Gastroesophageal sphincter (tissue), 4 donors: Measurements from ENCODE around the gene PXDC1. TPM values are rescaled to one million over a fixed set of nuclear protein-coding genes. Genes with fewer than 3 reads are reported as not detected.
A peak's percentile ranks its signal among the peaks of the same experiment; 100 is the strongest.

Experiments used
- ATAC-seq: fragments of 150-250 bp; one replicate; pipeline ENCODE4 v1.9.1; 2016; ENCODE audit warnings: mild to moderate bottlenecking, moderate library complexity
- H3K27ac ChIP-seq, 4 donors: fragments of 200-600 bp; sonication (generic) in 3 of 4; 1 replicate in 3 of 4; 2 replicates in 1 of 4; pipeline ENCODE4 v1.5.1; 2016 to 2019
- H3K27me3 ChIP-seq: fragments of 200-600 bp; sonication (generic); one replicate; pipeline ENCODE4 v1.5.1; 2019
- H3K36me3 ChIP-seq, 2 donors: fragments of 200-600 bp; sonication (generic); one replicate each; pipeline ENCODE4 v1.5.1; 2019; ENCODE audit warnings: control low read depth in 1 of 2
- H3K4me1 ChIP-seq, 3 donors: fragments of 200-600 bp; sonication (generic); 1 replicate in 2 of 3; 2 replicates in 1 of 3; pipeline ENCODE4 v1.5.1; 2016 to 2019; ENCODE audit warnings: control low read depth in 2 of 3
- H3K4me3 ChIP-seq, 2 donors: fragments of 200-600 bp; sonication (generic); one replicate each; pipeline ENCODE4 v1.5.1; 2019; ENCODE audit warnings: mild to moderate bottlenecking in 1 of 2, moderate library complexity in 1 of 2
- H3K9me3 ChIP-seq, 3 donors: fragments of 200-600 bp; sonication (generic); one replicate each; pipeline ENCODE4 v1.5.1; 2017 to 2019; ENCODE audit warnings: control low read depth in 2 of 3
- EP300 ChIP-seq: sonication (generic); formaldehyde crosslinking; IDR thresholded peaks from one replicate; pipeline ENCODE4 v1.6.1; 2017; ENCODE audit warnings: antibody characterized with exemption, mild to moderate bottlenecking
- POLR2A ChIP-seq, 2 donors: fragments of 450-650 bp; IDR thresholded peaks; one replicate each; pipeline ENCODE4 v1.6.1; 2017; ENCODE audit warnings: antibody characterized with exemption in 2 of 2, mild to moderate bottlenecking in 2 of 2, moderate library complexity in 1 of 2
- POLR2AphosphoS5 ChIP-seq: sonication (generic); formaldehyde crosslinking; IDR thresholded peaks from one replicate; pipeline ENCODE4 v1.6.1; 2017; ENCODE audit warnings: antibody characterized with exemption
- WGBS, 2 donors: methylation state at CpG; one replicate each; pipeline ENCODE4 v1.1.5; 2018; ENCODE audit warnings: low coverage in 1 of 2; 5-methylcytosine and 5-hydroxymethylcytosine counted together
- total RNA-seq, 4 donors: library from RNA; depleted of rRNA; stranded (reverse); fragments of >200 nt; gene quantifications; one replicate each; pipeline ENCODE4 v1.1.0, GENCODE V29; 2016
- TF ChIP-seq, protein P1 (sequence below), 4 experiments: fragments of 200-600 bp in 2 of 4; fragments of 450-650 bp in 2 of 4; sonication (generic) in 1 of 4; IDR thresholded peaks; one replicate each; pipeline ENCODE4 v1.5.1; 2017 to 2019; ENCODE audit warnings: antibody characterized with exemption in 4 of 4, mild to moderate bottlenecking in 2 of 4, moderate library complexity in 2 of 4

The PXDC1 gene
- total RNA-seq, 4 donors from 2014 or later: 78.3 to 182 (median 152) TPM

DNA sequence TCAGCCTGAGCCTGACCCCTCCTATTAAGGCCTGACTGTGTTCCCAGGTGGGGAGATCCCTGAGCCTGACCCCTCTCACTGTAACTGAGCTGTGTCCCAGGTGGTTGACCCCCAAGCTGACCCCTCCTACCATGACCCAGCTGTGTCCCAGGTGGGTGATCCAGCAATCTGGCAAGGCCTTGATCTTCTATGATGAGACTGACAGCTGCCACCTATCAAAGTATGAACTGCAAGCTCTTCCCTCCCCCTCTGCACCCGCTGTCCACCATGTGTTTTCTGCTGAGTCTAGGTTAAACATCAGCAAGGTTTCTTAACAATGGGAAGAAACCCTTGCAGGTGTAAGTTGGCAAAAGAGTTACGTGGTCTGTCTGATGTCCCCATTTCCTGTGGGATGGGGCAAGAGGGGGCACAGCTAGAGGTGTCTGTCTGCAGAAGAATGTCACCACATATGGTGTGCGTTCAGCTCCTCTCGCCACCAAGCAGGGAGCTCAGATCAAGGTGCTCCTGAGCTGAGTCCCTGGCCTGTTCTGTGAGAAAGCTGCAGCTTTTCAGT is 5.9 kb downstream of the PXDC1 start:
- H3K36me3 ChIP-seq: peaks cover 0 to 4% of the 10 kb centered on the region in 2 donors

DNA sequence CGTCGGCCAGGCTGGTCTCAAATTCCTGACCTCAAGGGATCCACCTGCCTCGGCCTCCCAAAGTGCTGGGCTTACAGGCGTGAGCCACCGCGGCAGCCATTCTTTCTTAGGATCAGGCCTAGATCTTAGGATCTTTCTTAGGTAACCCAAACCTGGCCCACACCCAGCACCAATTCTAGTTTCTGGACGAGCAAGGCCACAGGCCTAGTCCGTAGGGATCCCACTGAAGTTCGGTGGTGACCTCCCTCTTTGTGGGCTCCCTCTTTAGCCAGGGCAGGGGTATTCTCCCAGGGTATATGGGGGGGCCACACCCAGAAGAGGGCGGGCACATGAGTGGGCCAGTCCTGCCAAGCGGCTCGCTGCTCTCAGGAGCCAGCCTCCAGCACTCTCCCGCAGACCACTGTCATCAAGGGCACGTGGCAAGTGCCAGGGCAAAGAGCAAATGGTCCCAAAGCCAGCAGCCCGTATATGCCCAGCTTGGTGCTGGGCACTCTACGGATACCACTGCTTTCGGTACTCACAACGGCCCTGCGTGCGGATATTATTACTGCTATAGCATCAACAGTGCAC is 6.5 kb downstream of the PXDC1 start:
- H3K4me3 ChIP-seq: no peak overlapping the region
- WGBS, 2 donors: 90 to 100% methylated on average over 1 to 9 of the region's 20 CpGs
- H3K36me3 ChIP-seq: peaks cover 0 to 4% of the 10 kb centered on the region in 2 donors
- TF ChIP-seq POLR2AphosphoS5 (no peak), EP300 (no peak), POLR2A (IDR thresholded peaks at IDR 0.05) (no peak)
- TF ChIP-seq, protein P1, sequence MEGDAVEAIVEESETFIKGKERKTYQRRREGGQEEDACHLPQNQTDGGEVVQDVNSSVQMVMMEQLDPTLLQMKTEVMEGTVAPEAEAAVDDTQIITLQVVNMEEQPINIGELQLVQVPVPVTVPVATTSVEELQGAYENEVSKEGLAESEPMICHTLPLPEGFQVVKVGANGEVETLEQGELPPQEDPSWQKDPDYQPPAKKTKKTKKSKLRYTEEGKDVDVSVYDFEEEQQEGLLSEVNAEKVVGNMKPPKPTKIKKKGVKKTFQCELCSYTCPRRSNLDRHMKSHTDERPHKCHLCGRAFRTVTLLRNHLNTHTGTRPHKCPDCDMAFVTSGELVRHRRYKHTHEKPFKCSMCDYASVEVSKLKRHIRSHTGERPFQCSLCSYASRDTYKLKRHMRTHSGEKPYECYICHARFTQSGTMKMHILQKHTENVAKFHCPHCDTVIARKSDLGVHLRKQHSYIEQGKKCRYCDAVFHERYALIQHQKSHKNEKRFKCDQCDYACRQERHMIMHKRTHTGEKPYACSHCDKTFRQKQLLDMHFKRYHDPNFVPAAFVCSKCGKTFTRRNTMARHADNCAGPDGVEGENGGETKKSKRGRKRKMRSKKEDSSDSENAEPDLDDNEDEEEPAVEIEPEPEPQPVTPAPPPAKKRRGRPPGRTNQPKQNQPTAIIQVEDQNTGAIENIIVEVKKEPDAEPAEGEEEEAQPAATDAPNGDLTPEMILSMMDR (IDR thresholded peaks at IDR 0.05): no peak
- no peak for ATAC-seq
- H3K27ac ChIP-seq: peak overlapping the region in 3 of 4 donors; percentile 97 to 99 (median 98)
- no peaks in the 10 kb centered on the region for H3K27me3 ChIP-seq
- peaks cover 5 to 100% (median 81%) of the 10 kb centered on the region in 3 donors for H3K4me1 ChIP-seq
- no peaks in the 10 kb centered on the region for H3K9me3 ChIP-seq

More for the DNA sequence above, 5.9 kb downstream of the PXDC1 start:
- 40 to 61% methylated on average over 1 to 2 of the region's 4 CpGs for WGBS, 2 donors
- ATAC-seq: no peak
- H3K9me3 ChIP-seq: no peaks in the 10 kb centered on the region
- H3K27me3 ChIP-seq: no peaks in the 10 kb centered on the region
- H3K4me1 ChIP-seq: peaks cover 5 to 97% (median 74%) of the 10 kb centered on the region in 3 donors
- H3K27ac ChIP-seq: peak overlapping the region in 3 of 4 donors; percentile 97 to 99 (median 98)
- TF ChIP-seq POLR2A (IDR thresholded peaks at IDR 0.05) (no peak), POLR2AphosphoS5 (no peak), EP300 (no peak)
- TF ChIP-seq, protein P1 (IDR thresholded peaks at IDR 0.05): no peak
- no peak overlapping the region for H3K4me3 ChIP-seq

GRCh38 chr6:3744211-3744900 is 7.2 kb downstream of the PXDC1 start:
- WGBS, 2 donors: 88% methylated on average over 6 of the region's 19 CpGs; no CpG with 5 or more reads in 1 of the 2 donors
- TF ChIP-seq POLR2AphosphoS5: no peak
- TF ChIP-seq EP300: no peak
- TF ChIP-seq, protein P1 (IDR thresholded peaks at IDR 0.05): no peak
- TF ChIP-seq POLR2A (IDR thresholded peaks at IDR 0.05): no peak
- Histone ChIP-seq H3K36me3 (peaks cover 0 to 4% of the 10 kb centered on the region in 2 donors), H3K4me3 (peak overlapping the region in 1 of 2 donors; percentile 1), H3K27ac (peak overlapping the region; percentile 77 to 99 (median 98)), H3K4me1 (peaks cover 5 to 100% (median 84%) of the 10 kb centered on the region in 3 donors), H3K9me3 (no peaks in the 10 kb centered on the region), H3K27me3 (no peaks in the 10 kb centered on the region)
- ATAC-seq: no peak

DNA sequence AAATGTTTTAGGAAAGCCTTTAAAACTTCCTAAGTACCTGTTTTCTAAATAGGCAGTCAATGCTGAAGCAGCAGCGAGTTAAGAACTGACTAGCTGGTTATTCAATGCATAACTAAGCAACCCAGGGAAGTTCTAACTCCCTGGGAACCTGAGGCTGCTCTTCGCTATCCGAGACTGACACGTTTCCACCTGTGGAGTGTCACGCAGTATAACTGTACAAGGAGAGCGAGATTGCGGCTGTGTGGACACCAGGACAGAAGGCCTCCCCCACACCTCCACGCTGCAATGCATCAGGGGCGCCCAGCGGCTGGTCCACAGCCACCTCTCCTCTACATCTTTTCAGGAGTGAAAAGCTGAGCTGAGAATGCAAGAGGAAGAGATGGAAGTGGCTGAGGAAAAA is 8.0 kb downstream of the PXDC1 start:
- WGBS, 2 donors: 82% methylated on average over 2 of the region's 10 CpGs; no CpG with 5 or more reads in 1 of the 2 donors
- H3K9me3 ChIP-seq: no peaks in the 10 kb centered on the region
- H3K36me3 ChIP-seq: peaks cover 0 to 8% of the 10 kb centered on the region in 2 donors
- TF ChIP-seq POLR2A (IDR thresholded peaks at IDR 0.05) (no peak), EP300 (no peak), POLR2AphosphoS5 (no peak)
- TF ChIP-seq, protein P1 (IDR thresholded peaks at IDR 0.05): no peak
- H3K4me3 ChIP-seq: peak overlapping the region in 1 of 2 donors; percentile 34
- ATAC-seq: no peak
- peak overlapping the region; percentile 77 to 99 (median 98) for H3K27ac ChIP-seq
- H3K4me1 ChIP-seq: peaks cover 5 to 100% (median 81%) of the 10 kb centered on the region in 3 donors
- H3K27me3 ChIP-seq: no peaks in the 10 kb centered on the region
